Superior temporal gyrus (tissue), 1 donor: Measurements from ENCODE around the gene B4GALT2.

ENCODE experiments used
- DNase-seq: peaks from one replicate; pipeline ENCODE4 v3.0.0-alpha.2; 2016; ENCODE audit errors: extremely low spot score

The B4GALT2 gene

GRCh38 chr1:44029911-44030604, 51.0 kb downstream of the B4GALT2 start:
- peak; percentile 89 for DNase-seq

- DNase-seq: peak; percentile 66
Observed at GRCh38 chr1:44030605-44031251, 51.7 kb downstream of the B4GALT2 start.

DNA sequence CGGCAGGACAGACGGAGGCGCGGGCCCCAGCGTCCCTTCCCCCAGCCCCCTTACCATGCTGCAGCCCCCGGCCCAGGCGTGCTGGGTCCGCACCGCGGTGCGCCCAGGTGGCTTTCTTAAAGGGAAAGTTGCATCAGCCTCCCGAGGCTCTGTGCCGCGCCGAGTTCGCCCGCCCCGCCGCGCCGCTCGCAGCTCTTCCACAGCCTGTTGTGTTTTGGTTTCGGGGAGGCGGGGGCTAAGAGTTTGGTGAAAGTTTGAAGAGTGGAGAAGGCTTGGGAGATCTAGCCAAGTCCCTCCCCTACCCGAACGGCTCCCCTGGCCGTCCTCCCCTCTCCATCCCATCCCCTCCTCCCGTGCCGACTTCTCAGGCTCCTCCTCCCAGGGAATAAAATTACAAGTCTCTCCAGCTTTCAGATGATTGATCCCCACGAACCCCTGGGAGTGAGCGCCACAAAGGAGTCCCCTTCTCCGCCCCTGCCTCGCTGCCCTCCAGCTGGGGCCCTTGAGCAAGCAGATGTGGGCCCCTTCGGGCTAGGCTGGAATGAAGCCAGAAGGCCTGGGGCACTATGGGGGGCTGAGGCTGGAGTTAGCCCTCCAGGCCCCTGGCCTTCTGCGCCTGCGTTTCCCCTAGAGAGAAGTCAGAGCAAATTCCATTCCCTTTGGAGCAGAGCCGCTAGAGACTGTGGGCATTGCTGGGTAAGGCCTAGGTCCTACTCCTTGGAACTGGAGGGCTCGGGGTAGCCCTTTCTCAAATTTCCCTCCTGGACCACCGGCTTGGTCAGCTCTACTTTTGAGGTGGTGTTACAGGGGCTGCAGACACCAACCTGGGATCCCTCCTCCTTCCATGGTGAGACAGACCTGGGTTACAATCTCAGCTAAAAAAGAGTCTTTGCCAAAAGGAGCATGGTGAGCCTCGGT, 52.5 kb downstream of the B4GALT2 start, which contains the start of gene SLC6A9:
SLC6A9 (minus strand) TSS at position 211 of the 918 bp plus-strand sequence. CDS start 7,185 bp downstream, outside the sequence.
- DNase-seq: no peak

- no peak for DNase-seq
Observed at GRCh38 chr1:44032170-44032790, 53.3 kb downstream of the B4GALT2 start.

DNA sequence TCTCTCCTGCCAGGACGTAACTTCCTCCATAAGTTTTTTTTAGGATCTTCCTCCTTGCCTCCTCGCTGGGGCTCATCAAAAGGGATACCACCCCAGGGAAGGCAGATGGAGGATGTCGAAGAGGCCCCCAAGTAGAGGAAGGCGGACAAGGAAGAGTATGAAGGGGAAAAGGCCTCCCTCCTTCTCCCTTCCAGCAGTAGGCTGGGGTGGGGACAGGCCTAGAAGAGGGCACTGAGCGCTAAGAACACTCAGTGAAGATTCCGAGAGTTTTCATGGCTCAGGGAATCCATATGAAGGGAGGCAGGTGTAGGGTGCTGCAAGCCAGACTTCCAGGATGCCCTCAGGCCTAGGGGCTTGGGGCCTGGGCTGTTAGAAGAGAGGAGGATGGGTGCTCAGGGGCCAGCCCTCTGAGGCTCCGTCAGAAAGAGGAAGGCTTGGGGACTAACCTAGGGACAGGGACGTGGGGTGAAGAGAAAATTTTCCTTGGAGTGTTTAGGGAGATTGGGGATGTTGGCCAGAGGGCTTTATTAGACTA, 54.1 kb downstream of the B4GALT2 start:
- DNase-seq: no peak

GRCh38 chr1:44033756-44034155, 54.7 kb downstream of the B4GALT2 start:
- DNase-seq: no peak

DNA sequence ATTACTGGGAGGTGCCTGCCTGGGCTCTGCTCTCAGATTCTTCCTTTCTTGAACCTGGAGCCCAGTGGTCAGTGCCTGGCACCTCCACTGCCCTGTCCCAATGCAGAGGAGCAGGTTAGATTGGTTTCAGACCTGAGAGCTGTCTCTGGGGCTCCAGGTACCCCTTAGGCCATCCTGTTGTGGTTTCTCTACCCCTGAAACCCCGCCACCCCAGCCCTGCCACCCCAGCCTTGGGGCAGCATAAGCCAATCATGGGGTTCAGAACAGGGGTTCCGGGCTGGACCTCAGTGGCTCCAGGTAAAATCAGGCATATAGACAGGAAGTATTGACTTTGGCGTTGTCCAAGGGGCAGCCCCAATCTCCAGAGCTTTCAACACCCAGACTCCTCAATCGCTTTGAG, 55.4 kb downstream of the B4GALT2 start:
- no peak for DNase-seq

GRCh38 chr1:44034976-44035716, 56.1 kb downstream of the B4GALT2 start:
- no peak for DNase-seq

GRCh38 chr1:44035726-44036408, 56.9 kb downstream of the B4GALT2 start:
- DNase-seq: no peak

DNA sequence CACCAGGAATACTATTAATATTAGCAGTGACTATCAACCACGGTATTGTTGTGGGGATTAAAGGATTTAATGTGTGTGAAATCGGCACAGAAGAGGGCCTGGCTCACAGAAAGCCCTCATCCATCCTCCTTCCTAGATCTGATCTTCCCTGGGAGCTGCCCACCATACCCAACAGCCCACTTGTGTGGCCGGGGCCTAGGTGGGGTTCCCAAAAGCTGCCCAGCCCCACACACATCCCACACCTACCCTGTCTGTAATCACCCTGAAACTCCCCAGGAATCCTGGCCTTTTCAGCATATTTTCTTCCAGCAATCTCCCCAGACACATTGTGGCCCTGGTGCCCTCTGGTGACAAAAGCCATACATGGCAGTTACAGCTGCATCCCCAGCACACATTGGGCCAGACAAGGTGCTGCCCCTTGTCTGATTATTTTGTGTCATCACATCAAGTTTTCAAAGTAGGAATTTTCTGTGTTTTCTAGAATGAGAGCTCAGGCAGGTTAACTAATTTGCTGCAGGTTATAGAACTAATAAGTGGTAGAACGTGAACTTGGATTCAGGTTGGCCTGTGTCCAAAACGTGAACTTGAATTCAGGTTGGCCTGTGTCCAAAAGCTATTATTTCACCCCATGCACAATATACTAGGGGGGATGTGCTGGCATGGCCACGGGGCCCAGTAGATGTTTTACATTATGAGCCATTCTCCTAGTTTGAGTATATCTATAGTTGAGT, 57.6 kb downstream of the B4GALT2 start:
- DNase-seq: peak; percentile 89

- no peak for DNase-seq
Observed at GRCh38 chr1:44037154-44037553, 58.1 kb downstream of the B4GALT2 start.

DNA sequence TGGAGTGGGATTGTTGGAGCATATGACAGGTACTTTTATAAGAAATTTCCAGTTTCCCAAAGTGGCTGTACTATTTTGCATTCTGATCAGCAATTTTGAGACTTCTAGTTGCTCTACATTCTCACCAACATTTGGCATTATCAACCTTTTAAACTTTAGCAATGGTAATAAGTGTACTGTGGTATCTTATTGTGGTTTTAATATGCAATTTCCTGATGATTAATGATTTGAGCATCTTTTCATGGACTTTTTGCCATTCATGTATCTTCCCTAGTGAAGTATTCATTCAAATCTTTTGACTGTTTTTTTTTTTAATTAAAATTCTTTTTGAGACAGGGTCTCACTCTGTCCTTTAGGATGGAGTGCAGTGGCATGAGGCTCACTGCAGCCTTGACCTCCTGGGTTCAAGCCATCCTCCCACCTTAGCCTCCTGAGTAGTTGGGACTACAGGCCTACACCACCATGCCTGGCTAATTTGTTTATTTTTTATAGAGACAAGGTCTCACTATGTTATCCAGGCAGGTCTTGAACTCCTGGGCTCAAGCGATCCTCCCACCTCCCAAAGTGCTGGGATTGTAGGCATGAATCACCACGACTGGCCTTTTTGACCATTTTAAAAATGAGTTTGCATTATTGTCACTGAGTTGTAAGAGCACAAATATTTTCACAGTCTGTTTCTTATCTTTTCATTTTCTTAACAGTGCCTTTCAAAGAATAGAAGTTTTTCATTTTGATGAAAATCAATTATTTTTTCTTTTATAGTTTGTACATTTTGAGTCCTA, 60.1 kb downstream of the B4GALT2 start:
- DNase-seq: no peak

- DNase-seq: no peak
Observed at GRCh38 chr1:44040418-44040817, 61.4 kb downstream of the B4GALT2 start.
